GM06990 (cell line): ENCODE results near the gene TIGIT.

ENCODE experiments used
- DNase-seq: peaks from one replicate; pipeline ENCODE4 v3.0.0-alpha.2; 2011; ENCODE audit not compliant: insufficient read length; ENCODE audit errors: extremely low read depth
- H3K27me3 ChIP-seq: replicated peaks from 2 replicates; pipeline ENCODE4 v1.6.0; 2011; ENCODE audit warnings: low read length; ENCODE audit not compliant: control insufficient read depth, insufficient read depth
- H3K36me3 ChIP-seq: 2 replicates; pipeline ENCODE4 v1.5.1; 2011; ENCODE audit warnings: low read length; ENCODE audit not compliant: control insufficient read depth, insufficient read depth
- H3K4me3 ChIP-seq: replicated peaks from 2 replicates; pipeline ENCODE4 v1.5.1; 2011; ENCODE audit warnings: low read depth, mild to moderate bottlenecking, control low read depth, low read length
- CTCF ChIP-seq: IDR thresholded peaks from 2 replicates; pipeline ENCODE4 v1.5.1; 2011; ENCODE audit warnings: low read length, control low read depth, mild to moderate bottlenecking, inconsistent platforms; ENCODE audit not compliant: insufficient read depth, poor library complexity, severe bottlenecking

The TIGIT gene

DNA sequence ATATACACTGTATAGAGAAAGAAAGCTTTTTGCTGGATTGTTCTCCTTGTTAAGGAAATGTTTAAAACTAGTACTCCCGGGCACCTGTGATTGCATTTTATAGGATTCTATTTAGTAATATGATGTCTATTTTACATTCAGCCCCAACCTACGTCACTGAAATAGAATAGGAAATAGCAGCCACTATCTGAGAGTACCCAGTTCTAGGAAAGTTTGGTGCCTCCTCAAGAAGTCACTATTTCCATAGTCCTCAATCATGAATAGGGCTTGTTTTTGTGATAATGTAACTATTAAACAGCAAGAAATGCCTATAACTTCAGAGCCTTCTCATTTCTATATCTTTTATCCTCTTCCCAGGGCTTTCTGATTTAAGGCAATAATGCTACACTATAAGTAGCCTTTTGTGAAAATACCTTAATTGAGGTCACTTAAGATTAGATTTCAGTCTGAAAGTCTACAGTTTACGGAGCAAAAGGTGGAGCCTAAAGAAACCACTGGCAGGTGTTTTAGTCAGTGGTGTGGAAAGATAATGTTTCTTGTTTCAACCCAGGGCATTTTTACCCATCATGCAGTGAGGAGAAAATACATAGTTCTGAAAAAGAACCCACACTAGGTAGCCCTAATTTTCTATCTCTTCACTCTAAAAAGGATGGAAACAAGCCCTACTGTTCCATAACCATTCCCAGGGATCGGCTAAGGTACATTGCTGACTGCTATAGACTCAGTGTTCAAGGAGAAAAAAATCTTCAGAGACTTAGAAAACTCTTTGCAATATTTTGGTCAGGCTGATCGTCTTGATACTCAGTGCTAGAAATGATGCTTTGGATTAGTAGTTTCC, 38.7 kb downstream of the TIGIT start:
- no peak overlapping the region for H3K4me3 ChIP-seq
- no peak for DNase-seq
- no peaks in the 10 kb centered on the region for H3K27me3 ChIP-seq
- H3K36me3 ChIP-seq, result no peaks in the 10 kb centered on the region
- no peak for TF ChIP-seq CTCF

DNA sequence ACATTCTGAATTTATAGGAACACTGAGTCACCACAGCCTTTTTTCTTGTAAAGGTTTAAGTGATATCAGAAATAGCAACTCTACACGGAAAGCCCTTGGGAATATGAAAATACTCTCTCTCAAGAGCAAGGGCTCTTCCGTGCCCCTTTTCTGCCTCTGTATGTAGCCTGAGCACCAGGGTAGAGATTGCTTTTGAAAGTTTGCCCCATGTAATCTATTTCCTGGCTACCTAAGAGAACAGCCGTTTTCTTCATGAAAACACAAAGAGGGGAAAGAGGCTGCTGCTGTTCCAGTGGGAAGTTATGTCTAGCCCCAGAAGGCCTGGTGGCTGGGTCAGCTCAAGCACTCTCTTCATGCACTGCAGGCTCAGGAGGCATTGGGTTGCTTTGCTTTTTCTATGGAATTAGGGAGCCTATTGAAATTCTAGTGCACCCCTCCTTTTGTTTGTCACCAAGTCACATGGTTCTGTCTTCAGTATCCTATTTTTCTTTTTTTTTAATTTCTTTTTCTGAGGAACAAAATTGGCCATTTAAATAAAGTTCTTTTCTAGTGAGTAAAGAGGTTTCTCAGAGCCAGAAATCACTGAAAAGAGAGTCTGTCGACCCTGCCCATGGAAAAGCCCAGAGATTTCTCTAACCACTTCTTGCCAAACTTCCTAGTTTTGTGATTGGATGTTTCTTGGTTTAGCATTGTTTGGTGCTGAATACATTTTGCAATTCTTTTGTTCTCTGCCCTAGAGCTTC, 39.5 kb downstream of the TIGIT start:
- H3K4me3 ChIP-seq, result no peak overlapping the region
- no peaks in the 10 kb centered on the region for H3K36me3 ChIP-seq
- no peak for DNase-seq
- H3K27me3 ChIP-seq, result no peaks in the 10 kb centered on the region
- TF ChIP-seq CTCF, result no peak

DNA sequence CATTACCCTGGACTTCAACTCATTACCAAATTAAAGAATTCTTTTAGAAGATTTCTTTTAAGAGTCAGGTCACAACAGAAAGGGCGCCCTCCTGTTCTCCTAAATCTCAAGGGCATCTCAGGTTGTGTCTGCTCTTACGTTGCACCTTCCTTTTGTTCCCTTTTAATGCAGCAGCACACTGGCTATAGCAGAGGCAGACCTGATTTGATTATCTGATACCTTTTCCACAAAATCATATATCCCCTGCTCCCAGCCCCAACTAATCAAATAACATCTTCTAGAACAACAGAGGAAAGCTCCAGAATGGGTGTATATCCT, 40.1 kb downstream of the TIGIT start:
- no peak for TF ChIP-seq CTCF
- no peak overlapping the region for H3K4me3 ChIP-seq
- no peaks in the 10 kb centered on the region for H3K27me3 ChIP-seq
- H3K36me3 ChIP-seq, result no peaks in the 10 kb centered on the region
- DNase-seq, result no peak

GRCh38 chr3:114336122-114336697, 42.4 kb downstream of the TIGIT start:
- Histone ChIP-seq H3K36me3 (no peaks in the 10 kb centered on the region; the same call in 1 of the 2 replicates), H3K4me3 (no peak overlapping the region), H3K27me3 (no peaks in the 10 kb centered on the region)
- peak; percentile 28 for TF ChIP-seq CTCF
- DNase-seq, result no peak

GRCh38 chr3:114336857-114337256, 43.0 kb downstream of the TIGIT start:
- no peak for TF ChIP-seq CTCF
- Histone ChIP-seq H3K27me3 (no peaks in the 10 kb centered on the region), H3K36me3 (no peaks in the 10 kb centered on the region; the same call in 1 of the 2 replicates), H3K4me3 (no peak overlapping the region)
- DNase-seq, result no peak
